ENCODE data around the gene ADPRH. TPM values are rescaled to one million over a fixed set of nuclear protein-coding genes. Genes with fewer than 3 reads are reported as not detected.

The ADPRH gene
- total RNA-seq, 2 donors from 2014 or later: 11.4 to 14.7 TPM

DNA sequence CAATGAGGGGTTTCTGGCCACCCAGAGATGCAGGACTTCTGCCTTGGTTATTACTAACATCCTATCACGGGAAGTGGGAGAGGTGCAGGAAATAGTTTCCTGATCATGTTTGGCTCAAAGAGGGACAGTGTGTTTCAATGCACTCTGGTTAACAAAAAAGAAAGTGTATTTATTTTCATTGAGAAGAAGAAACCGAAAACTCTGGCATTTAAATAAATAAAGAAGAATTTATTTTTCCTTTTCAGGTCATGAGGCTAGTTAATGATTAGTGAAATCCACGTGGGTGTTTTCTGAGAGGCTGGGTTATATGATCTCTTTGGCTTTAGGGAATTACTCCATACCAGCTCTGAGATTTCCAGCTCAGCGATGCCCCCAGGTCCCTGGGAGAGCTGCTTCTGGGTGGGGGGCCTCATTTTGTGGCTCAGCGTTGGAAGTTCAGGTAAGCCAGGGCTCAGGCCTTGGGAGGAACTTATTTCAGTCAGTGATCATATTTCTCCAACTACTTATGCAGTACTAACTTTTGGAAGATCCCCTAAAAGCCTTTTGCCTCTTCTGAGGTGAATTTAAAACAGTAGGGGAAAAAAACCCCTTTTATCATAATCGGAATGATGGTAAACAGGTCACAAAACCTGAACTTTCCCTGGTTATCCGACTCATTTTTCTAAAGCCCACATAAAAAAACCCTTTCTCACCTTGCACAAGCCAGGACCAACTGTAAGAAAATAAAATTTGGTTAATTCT lies 18.4 kb downstream of the ADPRH start, which contains the start of gene PLA1A:
Gene PLA1A (plus strand): TSS at position 338 of the 741 bp plus-strand sequence. CDS start 29 bp downstream, at position 367.
- Mint-ChIP-seq H3K4me1 (peaks cover 18% of the 10 kb centered on the region), H3K27me3 (peaks cover 3% of the 10 kb centered on the region), H3K4me3 (peak within 1 kb of the TSS; percentile 45), H3K36me3 (ENCODE audit: low read depth) (no peaks in the 10 kb centered on the region), H3K9me3 (no peaks in the 10 kb centered on the region), H3K27ac (peak within 1 kb of the TSS; percentile 81)
- ATAC-seq (replicated peaks): peak; percentile 47

GRCh38 chr3:119598410-119599098 lies 19.3 kb downstream of the ADPRH start:
- H3K27me3 Mint-ChIP-seq: peaks cover 3% of the 10 kb centered on the region
- peaks cover 18% of the 10 kb centered on the region for H3K4me1 Mint-ChIP-seq
- H3K36me3 Mint-ChIP-seq (ENCODE audit: low read depth): no peaks in the 10 kb centered on the region
- peak overlapping the region; percentile 45 for H3K4me3 Mint-ChIP-seq
- peak overlapping the region; percentile 81 for H3K27ac Mint-ChIP-seq
- ATAC-seq (replicated peaks): peak; percentile 77
- no peaks in the 10 kb centered on the region for H3K9me3 Mint-ChIP-seq

DNA sequence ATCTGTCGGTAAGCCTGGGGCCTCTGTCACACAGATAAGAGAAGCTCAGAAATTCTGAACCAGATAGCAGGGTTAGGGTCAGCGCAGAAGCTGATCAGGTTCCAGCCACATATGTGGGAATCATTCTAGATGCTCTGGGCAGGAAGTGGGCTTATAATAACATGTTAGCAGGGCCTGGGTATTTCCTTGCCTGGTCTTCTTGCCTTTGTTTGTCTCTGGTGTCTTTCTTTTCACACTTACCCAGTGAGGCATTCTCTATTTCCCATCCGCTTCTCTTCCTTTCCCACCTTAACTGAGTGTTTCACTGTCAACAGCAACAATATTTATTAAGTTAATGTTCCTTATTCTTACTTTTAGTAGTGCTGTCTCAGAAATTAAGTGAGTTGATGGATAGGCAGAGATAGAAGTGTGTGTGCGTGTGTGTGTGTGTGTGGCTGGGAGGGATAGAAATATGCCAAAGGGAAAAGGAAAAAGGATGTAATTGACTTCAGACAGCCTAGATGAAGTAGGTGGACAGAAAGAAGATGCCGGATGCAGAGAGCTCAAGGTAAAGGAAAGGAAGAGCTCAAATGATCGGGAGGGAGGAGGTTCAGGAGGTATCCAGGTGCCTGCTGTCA lies 20.4 kb downstream of the ADPRH start:
- H3K27me3 Mint-ChIP-seq: peaks cover 3% of the 10 kb centered on the region
- H3K4me1 Mint-ChIP-seq: peaks cover 22% of the 10 kb centered on the region
- peak overlapping the region; percentile 45 for H3K4me3 Mint-ChIP-seq
- H3K27ac Mint-ChIP-seq: peak overlapping the region; percentile 81
- no peaks in the 10 kb centered on the region for H3K36me3 Mint-ChIP-seq (ENCODE audit: low read depth)
- no peak for ATAC-seq (replicated peaks)
- no peaks in the 10 kb centered on the region for H3K9me3 Mint-ChIP-seq

DNA sequence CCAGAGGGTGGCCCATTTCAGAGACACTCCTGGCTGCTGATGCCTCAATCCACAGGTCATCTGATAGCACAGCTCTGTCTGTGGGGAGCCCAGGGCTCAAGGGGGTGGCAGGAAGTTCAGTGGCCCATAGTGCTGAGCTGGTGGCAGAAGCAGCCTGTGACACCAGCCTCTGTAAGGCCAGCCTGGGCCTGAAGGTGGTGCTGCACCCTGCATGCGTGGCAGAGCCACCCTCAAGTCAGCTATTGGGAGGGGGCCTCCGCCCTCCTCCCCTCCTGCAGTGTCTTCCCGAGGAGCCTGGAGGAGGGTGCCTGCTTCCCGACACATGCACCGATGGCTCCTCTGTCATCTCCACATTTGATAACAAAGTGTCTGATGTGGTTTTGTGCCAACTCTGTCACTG lies 21.4 kb downstream of the ADPRH start:
- peaks cover 22% of the 10 kb centered on the region for H3K4me1 Mint-ChIP-seq
- ATAC-seq (replicated peaks): peak; percentile 61
- peaks cover 3% of the 10 kb centered on the region for H3K27me3 Mint-ChIP-seq
- peak overlapping the region; percentile 81 for H3K27ac Mint-ChIP-seq
- H3K36me3 Mint-ChIP-seq (ENCODE audit: low read depth): no peaks in the 10 kb centered on the region
- peak overlapping the region; percentile 45 for H3K4me3 Mint-ChIP-seq
- no peaks in the 10 kb centered on the region for H3K9me3 Mint-ChIP-seq

GRCh38 chr3:119601154-119601553 lies 21.9 kb downstream of the ADPRH start:
- Mint-ChIP-seq H3K27me3 (peaks cover 3% of the 10 kb centered on the region), H3K9me3 (no peaks in the 10 kb centered on the region), H3K4me3 (peak overlapping the region; percentile 45), H3K36me3 (ENCODE audit: low read depth) (no peaks in the 10 kb centered on the region), H3K4me1 (peaks cover 20% of the 10 kb centered on the region), H3K27ac (peak overlapping the region; percentile 81)
- peak; percentile 60 for ATAC-seq (replicated peaks)

- no peak for ATAC-seq (replicated peaks)
- H3K4me3 Mint-ChIP-seq: no peak overlapping the region
- H3K9me3 Mint-ChIP-seq: no peaks in the 10 kb centered on the region
- H3K36me3 Mint-ChIP-seq (ENCODE audit: low read depth): no peaks in the 10 kb centered on the region
- H3K27ac Mint-ChIP-seq: no peak overlapping the region
- H3K27me3 Mint-ChIP-seq: peaks cover 3% of the 10 kb centered on the region
- peaks cover 16% of the 10 kb centered on the region for H3K4me1 Mint-ChIP-seq
These were observed 23.4 kb downstream of the ADPRH start for GRCh38 chr3:119602676-119603075.

DNA sequence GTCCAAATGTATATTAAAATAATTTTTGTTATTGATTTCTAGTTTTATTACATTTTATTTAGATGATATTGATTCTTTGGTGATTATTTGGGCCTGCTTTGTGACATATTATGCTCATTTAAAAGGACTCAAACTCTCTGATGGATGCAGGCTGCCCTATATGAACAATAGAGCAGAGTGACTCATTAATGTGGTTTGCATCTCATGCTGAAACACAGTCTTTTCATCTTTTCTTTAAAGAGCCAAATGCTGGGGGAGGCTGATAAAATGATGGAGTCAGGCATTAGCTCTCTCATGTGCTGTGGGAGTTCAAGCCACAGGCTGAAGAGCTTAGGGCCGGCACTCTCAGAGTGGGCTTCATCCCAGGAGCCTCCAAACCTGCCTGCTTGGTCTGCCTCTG lies 25.6 kb downstream of the ADPRH start:
- H3K27me3 Mint-ChIP-seq: peaks cover under 1% of the 10 kb centered on the region
- peaks cover 5% of the 10 kb centered on the region for H3K4me1 Mint-ChIP-seq
- H3K4me3 Mint-ChIP-seq: no peak overlapping the region
- no peaks in the 10 kb centered on the region for H3K9me3 Mint-ChIP-seq
- no peak overlapping the region for H3K27ac Mint-ChIP-seq
- ATAC-seq (replicated peaks): peak; percentile 78
- no peaks in the 10 kb centered on the region for H3K36me3 Mint-ChIP-seq (ENCODE audit: low read depth)

- Mint-ChIP-seq H3K36me3 (ENCODE audit: low read depth) (no peaks in the 10 kb centered on the region), H3K27me3 (peaks cover 5% of the 10 kb centered on the region), H3K9me3 (no peaks in the 10 kb centered on the region), H3K27ac (no peak overlapping the region), H3K4me3 (no peak overlapping the region), H3K4me1 (peaks cover 4% of the 10 kb centered on the region)
- ATAC-seq (replicated peaks): no peak
These were observed 29.2 kb downstream of the ADPRH start for GRCh38 chr3:119608405-119609000.

DNA sequence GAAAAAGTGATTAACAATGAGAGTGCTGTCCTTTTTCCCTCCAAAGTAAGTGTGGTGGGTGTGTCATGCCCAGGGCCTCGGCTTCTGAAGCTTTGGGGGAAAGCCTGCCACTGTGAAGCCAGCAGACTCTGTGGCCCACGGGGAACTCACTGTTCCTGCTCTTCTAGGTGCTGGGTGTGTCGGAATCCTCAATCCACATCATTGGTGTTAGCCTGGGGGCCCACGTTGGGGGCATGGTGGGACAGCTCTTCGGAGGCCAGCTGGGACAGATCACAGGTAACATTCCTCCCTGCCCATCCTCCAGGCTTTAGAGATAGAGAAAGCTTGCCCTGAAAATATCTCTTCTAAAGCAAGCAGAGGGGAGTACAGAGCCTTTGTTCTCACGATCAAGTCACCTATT lies 30.0 kb downstream of the ADPRH start:
- H3K27ac Mint-ChIP-seq: no peak overlapping the region
- H3K9me3 Mint-ChIP-seq: no peaks in the 10 kb centered on the region
- H3K4me3 Mint-ChIP-seq: no peak overlapping the region
- H3K27me3 Mint-ChIP-seq: peaks cover 5% of the 10 kb centered on the region
- ATAC-seq (replicated peaks): no peak
- H3K4me1 Mint-ChIP-seq: peaks cover 1% of the 10 kb centered on the region
- H3K36me3 Mint-ChIP-seq (ENCODE audit: low read depth): no peaks in the 10 kb centered on the region

GRCh38 chr3:119611664-119612063 lies 32.4 kb downstream of the ADPRH start:
- Mint-ChIP-seq H3K27me3 (peaks cover 5% of the 10 kb centered on the region), H3K4me1 (no peaks in the 10 kb centered on the region), H3K9me3 (no peaks in the 10 kb centered on the region), H3K4me3 (no peak overlapping the region), H3K27ac (no peak overlapping the region), H3K36me3 (ENCODE audit: low read depth) (no peaks in the 10 kb centered on the region)
- ATAC-seq (replicated peaks): no peak

GRCh38 chr3:119613201-119613600 lies 33.9 kb downstream of the ADPRH start:
- no peaks in the 10 kb centered on the region for H3K9me3 Mint-ChIP-seq
- no peak for ATAC-seq (replicated peaks)
- no peak overlapping the region for H3K4me3 Mint-ChIP-seq
- no peak overlapping the region for H3K27ac Mint-ChIP-seq
- H3K27me3 Mint-ChIP-seq: peaks cover 5% of the 10 kb centered on the region
- no peaks in the 10 kb centered on the region for H3K36me3 Mint-ChIP-seq (ENCODE audit: low read depth)
- H3K4me1 Mint-ChIP-seq: no peaks in the 10 kb centered on the region

- Mint-ChIP-seq H3K27me3 (peaks cover 5% of the 10 kb centered on the region), H3K27ac (no peak overlapping the region), H3K9me3 (no peaks in the 10 kb centered on the region), H3K4me1 (no peaks in the 10 kb centered on the region), H3K4me3 (no peak overlapping the region), H3K36me3 (ENCODE audit: low read depth) (no peaks in the 10 kb centered on the region)
- ATAC-seq (replicated peaks): no peak
These were observed 34.6 kb downstream of the ADPRH start for GRCh38 chr3:119613872-119614271.

- no peak for ATAC-seq (replicated peaks)
- H3K4me1 Mint-ChIP-seq: no peaks in the 10 kb centered on the region
- H3K9me3 Mint-ChIP-seq: no peaks in the 10 kb centered on the region
- H3K27ac Mint-ChIP-seq: no peak overlapping the region
- H3K4me3 Mint-ChIP-seq: no peak overlapping the region
- H3K36me3 Mint-ChIP-seq (ENCODE audit: low read depth): no peaks in the 10 kb centered on the region
- H3K27me3 Mint-ChIP-seq: peaks cover 5% of the 10 kb centered on the region
These were observed 36.8 kb downstream of the ADPRH start for GRCh38 chr3:119616056-119616455.

- no peak overlapping the region for H3K27ac Mint-ChIP-seq
- ATAC-seq (replicated peaks): no peak
- H3K9me3 Mint-ChIP-seq: no peaks in the 10 kb centered on the region
- no peaks in the 10 kb centered on the region for H3K27me3 Mint-ChIP-seq
- H3K4me1 Mint-ChIP-seq: no peaks in the 10 kb centered on the region
- H3K4me3 Mint-ChIP-seq: no peak overlapping the region
- H3K36me3 Mint-ChIP-seq (ENCODE audit: low read depth): no peaks in the 10 kb centered on the region
These were observed 39.8 kb downstream of the ADPRH start for GRCh38 chr3:119619094-119619493.

Measured in activated T-helper 17 cell treated with anti-CD3 and anti-CD28 coated beads, Interleukin-2, amount 50 U/mL, for 72 hours (primary cell).